ENCODE measurements around the gene RPGR. TPM values are rescaled to one million over a fixed set of nuclear protein-coding genes. Genes with fewer than 3 reads are reported as not detected.

Gene RPGR
- total and polyA plus RNA-seq, 9 of the 15 experiments (the other 6 are each of a cell fraction or from before 2014, with no cell fraction given) = 2.1 to 7.9 (median 5.7) TPM

DNA sequence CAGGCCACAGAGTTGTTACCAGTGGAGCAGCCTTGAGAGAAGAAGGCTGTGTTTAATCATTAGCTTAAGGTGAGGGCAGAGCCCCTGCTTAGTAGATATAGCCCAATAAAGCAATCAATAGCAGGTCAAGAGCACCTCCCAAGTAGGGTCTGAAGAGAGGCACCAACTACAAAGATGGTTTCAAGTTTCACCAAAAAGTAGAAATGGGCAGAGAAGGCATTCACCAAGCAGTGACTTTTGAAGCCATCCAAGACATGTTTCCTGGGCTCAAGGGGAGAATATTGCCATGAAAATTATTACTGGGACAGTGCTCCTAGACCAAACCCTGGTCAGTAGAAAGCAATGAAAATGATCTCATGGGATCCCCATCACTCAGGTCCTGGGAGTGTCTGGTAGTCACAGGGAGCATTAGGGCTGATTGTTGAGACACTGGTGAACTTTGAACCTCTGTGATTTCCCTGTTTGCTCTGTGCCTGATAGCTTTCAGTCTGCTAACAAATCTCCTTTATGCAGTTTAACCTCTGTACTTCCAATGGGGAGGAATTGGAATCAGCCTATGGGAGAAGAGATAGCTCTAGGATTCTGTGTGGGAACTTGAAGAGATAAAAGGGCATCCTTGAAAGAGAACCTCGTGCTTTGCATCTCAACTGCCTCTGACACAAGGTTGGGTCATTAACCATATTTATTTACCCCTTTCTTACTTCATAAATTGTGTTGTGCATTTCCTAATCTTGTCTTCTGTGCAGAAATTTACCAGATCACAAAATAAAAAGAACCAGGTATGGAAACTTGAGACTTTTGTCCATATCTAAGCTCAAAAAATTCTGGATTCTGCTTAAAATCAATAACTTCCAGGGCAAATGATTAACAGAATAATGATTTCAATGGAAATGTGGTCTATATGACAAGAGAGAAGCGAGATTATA lies 15.8 kb upstream of the RPGR start:
- Histone ChIP-seq H2AFZ (ENCODE audit: low read depth, low read length) (no peak overlapping the region), H3K9me1 (ENCODE audit: control insufficient read depth, insufficient read depth, low read length) (no peaks in the 10 kb centered on the region), H3K9me3 (replicated peaks; ENCODE audit: control insufficient read depth, insufficient read depth, low read depth, low read length) (no peaks in the 10 kb centered on the region), H3K9ac (ENCODE audit: insufficient read depth in 1 of 2, low read depth in 2 of 2, low read length in 2 of 2) (no peak overlapping the region), H4K20me1 (replicated peaks; ENCODE audit: control insufficient read depth, insufficient read depth, low read length) (no peaks in the 10 kb centered on the region), H3K4me1 (replicated peaks in 1 of 2; ENCODE audit: control insufficient read depth in 2 of 2, insufficient read depth in 2 of 2, low read length in 2 of 2) (no peaks in the 10 kb centered on the region), H3K27ac (ENCODE audit: extremely low read depth, low read depth, low read length) (no peak overlapping the region), H3K4me3 (no peak overlapping the region), H3K36me3 (ENCODE audit: control insufficient read depth, insufficient read depth, low read length) (no peaks in the 10 kb centered on the region), H3K79me2 (ENCODE audit: control insufficient read depth, insufficient read depth, low read length) (no peaks in the 10 kb centered on the region), H3K4me2 (ENCODE audit: insufficient read depth, low read length) (no peak overlapping the region), H3K27me3 (ENCODE audit: control insufficient read depth in 2 of 2, insufficient read depth in 2 of 2, low read length in 2 of 2) (no peaks in the 10 kb centered on the region)
- in situ Hi-C loops (cut with MboI) (no loop called here), intact Hi-C loops (cut with micrococcal nuclease) (no loop called here)
- ATAC-seq (no peak), DNase-seq (ENCODE audit: extremely low read depth in 1 of 4, low spot score in 3 of 4) (no peak), FAIRE-seq (no peak)
- TF ChIP-seq ZNF143 (CRISPR knock-in tag; IDR thresholded peaks at IDR 0.05) (no peak), ZNF518B (CRISPR knock-in tag; IDR thresholded peaks at IDR 0.05) (no peak), MXI1 (IDR thresholded peaks at IDR 0.05; ENCODE audit: low read depth, low read length) (no peak), ZNF165 (CRISPR knock-in tag; IDR thresholded peaks at IDR 0.05; ENCODE audit: borderline replicate concordance) (no peak), DACH1 (IDR thresholded peaks at IDR 0.05; ENCODE audit: partially characterized antibody) (no peak), ZNF398 (CRISPR knock-in tag; IDR thresholded peaks at IDR 0.05) (no peak), RBM22 (IDR thresholded peaks at IDR 0.05; ENCODE audit: low read depth, low read length, poor library complexity, severe bottlenecking) (no peak), ZHX1 (conservative IDR thresholded peaks at IDR 0.05; ENCODE audit: low read length) (no peak), BCL6 (CRISPR knock-in tag; IDR thresholded peaks at IDR 0.05) (no peak), ZNF197 (CRISPR knock-in tag; IDR thresholded peaks at IDR 0.05; ENCODE audit: low read depth) (no peak), ZFX (CRISPR knock-in tag; IDR thresholded peaks at IDR 0.05) (no peak)
- WGBS (ENCODE audit: insufficient coverage, low coverage, missing lambda C conversion rate) = 0% methylated on average over 2 of the region's 2 CpGs
- POLR2A ChIA-PET = no interaction called here
- no TSS peak for BruUV-seq (replicated peaks)
- CTCF ChIA-PET (ENCODE audit: low intra/inter-chr PET ratio) = no interaction called here
